ENCODE data around the gene ZNF791.

DNA sequence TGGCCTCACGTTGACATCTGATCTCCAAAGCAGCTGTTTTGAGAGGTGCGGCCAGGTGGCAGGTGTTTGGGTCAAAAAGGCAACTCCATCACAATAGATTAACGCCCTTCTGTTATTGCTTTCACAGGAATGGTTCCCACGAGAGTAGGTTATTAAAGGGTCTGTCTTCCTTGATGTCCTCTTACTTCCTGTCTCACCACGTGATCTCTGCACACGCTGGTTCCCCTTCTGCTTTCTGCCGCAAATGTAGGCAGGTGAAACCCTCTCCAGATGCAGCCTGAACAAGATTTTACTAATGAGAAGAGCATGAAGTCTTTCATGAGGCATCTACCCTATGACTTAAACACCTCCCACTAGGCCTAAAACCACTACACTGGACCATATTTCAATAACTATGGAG lies 36.7 kb upstream of the ZNF791 start:
- TF ChIP-seq YY1 (IDR thresholded peaks at IDR 0.05; ENCODE audit: insufficient read depth, insufficient read length), result no peak
- TF ChIP-seq ZNF274 (IDR thresholded peaks at IDR 0.05; ENCODE audit: low read depth, low read length), result no peak
- no peak for TF ChIP-seq SUZ12 (IDR thresholded peaks at IDR 0.05; ENCODE audit: extremely low read depth, insufficient read depth, insufficient read length)
